Measurements from ENCODE around the gene UBE2S. TPM values are rescaled to one million over a fixed set of nuclear protein-coding genes. Genes with fewer than 3 reads are reported as not detected.

Gene UBE2S
- total RNA-seq, 1 experiment from 2014 or later, result 635 TPM

DNA sequence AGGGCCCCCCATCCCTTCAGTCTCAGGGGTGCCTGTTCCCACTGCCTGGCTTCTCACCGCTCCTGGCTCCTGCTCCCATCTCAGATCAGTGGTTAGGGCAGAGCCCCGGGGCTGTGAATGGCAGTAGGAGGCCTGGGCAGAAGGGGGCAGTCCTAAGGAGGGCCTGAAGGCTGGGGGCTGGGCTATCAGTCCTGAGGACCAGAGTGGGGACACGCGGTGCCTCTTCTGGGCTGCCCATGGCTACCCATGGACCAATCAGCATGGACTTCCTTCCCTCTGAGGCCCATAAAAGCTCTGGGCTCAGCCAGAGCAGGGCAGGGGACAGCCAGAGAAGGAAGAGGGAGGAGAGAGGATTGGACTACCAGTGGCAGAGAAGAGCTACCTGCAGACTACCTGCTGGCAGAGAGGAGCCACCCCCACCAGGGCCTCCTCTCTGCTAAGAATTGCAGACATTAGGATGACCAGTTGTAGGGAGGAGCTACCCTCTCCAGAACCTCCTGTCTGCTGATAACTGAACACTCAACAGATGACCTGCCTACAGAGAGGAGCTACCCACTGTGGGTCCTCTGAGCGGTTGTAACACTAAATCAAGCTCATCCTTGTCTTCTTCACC is 12.1 kb upstream of the UBE2S start:
- no TSS peak for BruUV-seq (replicated peaks)
- H3K9me3 ChIP-seq (ENCODE audit: control insufficient read depth, insufficient read depth, low read depth, low read length), result no peaks in the 10 kb centered on the region
- ATAC-seq (no peak), DNase-seq (ENCODE audit: low read depth, low spot score) (no peak)
- in situ Hi-C loops (cut with HindIII; ENCODE audit: low pct_unique_long_range_greater_than_20kb, low sequenced_read_pairs), result no loop called here
- intact Hi-C loops (cut with micrococcal nuclease; ENCODE audit: unreplicated experiment), result loop anchor here (10.0 kb wide), 1 partner anchor 275 kb away; the partner anchor contains the start of gene TNNT1
- ChIA-PET CTCF (interaction anchor here (0.6 kb wide), 2 partner anchors 33 to 234 kb away, joined by 3 to 7 read pairs; no protein-coding TSS in a partner anchor), POLR2A (interaction anchor here (0.7 kb wide), 1 partner anchor 23 kb away, joined by 6 read pairs; no protein-coding TSS in a partner anchor)
- H3K27me3 ChIP-seq (ENCODE audit: control insufficient read depth, insufficient read depth, low read length), result no peaks in the 10 kb centered on the region
- H3K36me3 ChIP-seq (ENCODE audit: control insufficient read depth, insufficient read depth, low read length), result no peaks in the 10 kb centered on the region
- no peak overlapping the region for H3K4me3 ChIP-seq (ENCODE audit: low read depth in 2 of 2, low read length in 2 of 2)
- TF ChIP-seq POLR2AphosphoS5 (IDR thresholded peaks at IDR 0.05; ENCODE audit: low read depth, low read length), result no peak
- TF ChIP-seq, protein P1, sequence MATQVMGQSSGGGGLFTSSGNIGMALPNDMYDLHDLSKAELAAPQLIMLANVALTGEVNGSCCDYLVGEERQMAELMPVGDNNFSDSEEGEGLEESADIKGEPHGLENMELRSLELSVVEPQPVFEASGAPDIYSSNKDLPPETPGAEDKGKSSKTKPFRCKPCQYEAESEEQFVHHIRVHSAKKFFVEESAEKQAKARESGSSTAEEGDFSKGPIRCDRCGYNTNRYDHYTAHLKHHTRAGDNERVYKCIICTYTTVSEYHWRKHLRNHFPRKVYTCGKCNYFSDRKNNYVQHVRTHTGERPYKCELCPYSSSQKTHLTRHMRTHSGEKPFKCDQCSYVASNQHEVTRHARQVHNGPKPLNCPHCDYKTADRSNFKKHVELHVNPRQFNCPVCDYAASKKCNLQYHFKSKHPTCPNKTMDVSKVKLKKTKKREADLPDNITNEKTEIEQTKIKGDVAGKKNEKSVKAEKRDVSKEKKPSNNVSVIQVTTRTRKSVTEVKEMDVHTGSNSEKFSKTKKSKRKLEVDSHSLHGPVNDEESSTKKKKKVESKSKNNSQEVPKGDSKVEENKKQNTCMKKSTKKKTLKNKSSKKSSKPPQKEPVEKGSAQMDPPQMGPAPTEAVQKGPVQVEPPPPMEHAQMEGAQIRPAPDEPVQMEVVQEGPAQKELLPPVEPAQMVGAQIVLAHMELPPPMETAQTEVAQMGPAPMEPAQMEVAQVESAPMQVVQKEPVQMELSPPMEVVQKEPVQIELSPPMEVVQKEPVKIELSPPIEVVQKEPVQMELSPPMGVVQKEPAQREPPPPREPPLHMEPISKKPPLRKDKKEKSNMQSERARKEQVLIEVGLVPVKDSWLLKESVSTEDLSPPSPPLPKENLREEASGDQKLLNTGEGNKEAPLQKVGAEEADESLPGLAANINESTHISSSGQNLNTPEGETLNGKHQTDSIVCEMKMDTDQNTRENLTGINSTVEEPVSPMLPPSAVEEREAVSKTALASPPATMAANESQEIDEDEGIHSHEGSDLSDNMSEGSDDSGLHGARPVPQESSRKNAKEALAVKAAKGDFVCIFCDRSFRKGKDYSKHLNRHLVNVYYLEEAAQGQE (IDR thresholded peaks at IDR 0.05; ENCODE audit: insufficient read depth in 1 of 2, low read depth in 2 of 2, low read length in 1 of 2), result no peak
- TF ChIP-seq, protein P2, sequence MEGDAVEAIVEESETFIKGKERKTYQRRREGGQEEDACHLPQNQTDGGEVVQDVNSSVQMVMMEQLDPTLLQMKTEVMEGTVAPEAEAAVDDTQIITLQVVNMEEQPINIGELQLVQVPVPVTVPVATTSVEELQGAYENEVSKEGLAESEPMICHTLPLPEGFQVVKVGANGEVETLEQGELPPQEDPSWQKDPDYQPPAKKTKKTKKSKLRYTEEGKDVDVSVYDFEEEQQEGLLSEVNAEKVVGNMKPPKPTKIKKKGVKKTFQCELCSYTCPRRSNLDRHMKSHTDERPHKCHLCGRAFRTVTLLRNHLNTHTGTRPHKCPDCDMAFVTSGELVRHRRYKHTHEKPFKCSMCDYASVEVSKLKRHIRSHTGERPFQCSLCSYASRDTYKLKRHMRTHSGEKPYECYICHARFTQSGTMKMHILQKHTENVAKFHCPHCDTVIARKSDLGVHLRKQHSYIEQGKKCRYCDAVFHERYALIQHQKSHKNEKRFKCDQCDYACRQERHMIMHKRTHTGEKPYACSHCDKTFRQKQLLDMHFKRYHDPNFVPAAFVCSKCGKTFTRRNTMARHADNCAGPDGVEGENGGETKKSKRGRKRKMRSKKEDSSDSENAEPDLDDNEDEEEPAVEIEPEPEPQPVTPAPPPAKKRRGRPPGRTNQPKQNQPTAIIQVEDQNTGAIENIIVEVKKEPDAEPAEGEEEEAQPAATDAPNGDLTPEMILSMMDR (IDR thresholded peaks at IDR 0.05), result no peak
- TF ChIP-seq SIN3A (IDR thresholded peaks at IDR 0.05; ENCODE audit: borderline replicate concordance, insufficient read depth, low read depth, low read length), result no peak
- no peak for TF ChIP-seq TCF7L2 (IDR thresholded peaks at IDR 0.05; ENCODE audit: low read depth, low read length)
- H3K27ac ChIP-seq (ENCODE audit: low read length), result no peak overlapping the region
- no peaks in the 10 kb centered on the region for H3K4me1 ChIP-seq (ENCODE audit: control insufficient read depth, insufficient read depth, low read length)

DNA sequence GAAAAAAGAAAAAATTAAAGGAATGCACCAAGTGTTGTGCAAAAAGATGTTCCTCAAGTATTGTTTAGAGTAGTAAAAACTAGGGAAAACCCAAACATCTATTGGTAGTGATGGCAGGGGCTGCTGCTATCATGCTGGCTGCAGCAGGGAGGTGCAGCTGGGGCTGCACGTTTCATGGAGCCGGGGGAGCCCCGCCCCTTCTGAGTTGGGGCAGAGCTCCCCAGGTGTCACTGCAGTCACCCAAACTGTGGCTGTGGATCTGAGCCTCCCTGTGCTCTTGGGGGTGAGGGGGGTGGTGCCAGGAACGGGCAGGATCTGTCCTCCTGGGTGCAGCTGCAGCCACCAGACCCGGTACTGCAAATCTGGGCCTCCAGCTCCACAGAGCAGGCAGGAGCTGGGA is 11.5 kb upstream of the UBE2S start:
- no peak for DNase-seq (ENCODE audit: low read depth, low spot score)
- BruUV-seq (replicated peaks), result no TSS peak
- TF ChIP-seq, protein P2 (IDR thresholded peaks at IDR 0.05), result no peak
- TF ChIP-seq TCF7L2 (IDR thresholded peaks at IDR 0.05; ENCODE audit: low read depth, low read length) (no peak), POLR2AphosphoS5 (IDR thresholded peaks at IDR 0.05; ENCODE audit: low read depth, low read length) (no peak), SIN3A (IDR thresholded peaks at IDR 0.05; ENCODE audit: borderline replicate concordance, insufficient read depth, low read depth, low read length) (no peak)
- TF ChIP-seq, protein P1 (IDR thresholded peaks at IDR 0.05; ENCODE audit: insufficient read depth in 1 of 2, low read depth in 2 of 2, low read length in 1 of 2), result no peak

More for the DNA sequence above, 11.5 kb upstream of the UBE2S start:
- in situ Hi-C loops (cut with HindIII; ENCODE audit: low pct_unique_long_range_greater_than_20kb, low sequenced_read_pairs), result no loop called here
- no peak overlapping the region for H3K4me3 ChIP-seq (ENCODE audit: low read depth in 2 of 2, low read length in 2 of 2)
- ChIA-PET CTCF (interaction anchor here (0.6 kb wide), 3 partner anchors 34 to 234 kb away, joined by 3 to 7 read pairs (median 3); no protein-coding TSS in a partner anchor), POLR2A (interaction anchor here (0.7 kb wide), 1 partner anchor 24 kb away, joined by 6 read pairs; no protein-coding TSS in a partner anchor)
- intact Hi-C loops (cut with micrococcal nuclease; ENCODE audit: unreplicated experiment), result no loop called here
- no peaks in the 10 kb centered on the region for H3K27me3 ChIP-seq (ENCODE audit: control insufficient read depth, insufficient read depth, low read length)
- no peaks in the 10 kb centered on the region for H3K36me3 ChIP-seq (ENCODE audit: control insufficient read depth, insufficient read depth, low read length)
- no peaks in the 10 kb centered on the region for H3K9me3 ChIP-seq (ENCODE audit: control insufficient read depth, insufficient read depth, low read depth, low read length)
- ATAC-seq, result no peak
- H3K27ac ChIP-seq (ENCODE audit: low read length), result no peak overlapping the region
- H3K4me1 ChIP-seq (ENCODE audit: control insufficient read depth, insufficient read depth, low read length), result no peaks in the 10 kb centered on the region
